ENCODE results near the gene ANAPC13. TPM values are rescaled to one million over a fixed set of nuclear protein-coding genes. Genes with fewer than 3 reads are reported as not detected.

The ANAPC13 gene
- total RNA-seq, 1 donor from 2014 or later = 78.3 TPM

GRCh38 chr3:134462331-134462941 is 23.3 kb downstream of the ANAPC13 start:
- DNase-seq (no peak), ATAC-seq (ENCODE audit: poor library complexity) (peak; percentile 22)
- intact Hi-C loops (cut with DNase I) = no loop called here

- intact Hi-C loops (cut with DNase I) = no loop called here
- DNase-seq (no peak), ATAC-seq (ENCODE audit: poor library complexity) (no peak)
These were observed 24.8 kb downstream of the ANAPC13 start for GRCh38 chr3:134460965-134461364.

DNA sequence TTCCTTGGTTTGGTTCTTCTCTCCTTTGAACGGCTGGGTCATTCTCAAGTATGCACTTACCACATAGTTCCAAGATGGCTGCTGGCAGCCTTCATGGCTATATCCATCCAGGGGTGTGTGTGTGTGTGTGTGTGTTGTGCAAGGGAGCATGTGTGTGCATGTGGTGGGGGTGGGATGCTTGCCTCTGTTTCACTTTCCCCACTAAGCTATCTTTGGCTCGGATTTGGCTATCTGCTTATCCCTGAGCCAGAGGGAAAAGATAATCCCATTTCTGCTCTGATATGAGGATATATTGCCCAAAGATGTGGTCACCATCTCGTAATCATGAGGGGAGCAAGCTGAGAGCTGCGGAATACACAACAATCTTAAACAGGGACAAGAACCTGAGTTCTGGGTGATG is 26.2 kb downstream of the ANAPC13 start:
- no peak for DNase-seq
- no peak for ATAC-seq (ENCODE audit: poor library complexity)
- intact Hi-C loops (cut with DNase I) = no loop called here

- intact Hi-C loops (cut with DNase I) = no loop called here
- no peak for DNase-seq
- ATAC-seq (ENCODE audit: poor library complexity) = no peak
These were observed 27.3 kb downstream of the ANAPC13 start for GRCh38 chr3:134458406-134458945.

DNA sequence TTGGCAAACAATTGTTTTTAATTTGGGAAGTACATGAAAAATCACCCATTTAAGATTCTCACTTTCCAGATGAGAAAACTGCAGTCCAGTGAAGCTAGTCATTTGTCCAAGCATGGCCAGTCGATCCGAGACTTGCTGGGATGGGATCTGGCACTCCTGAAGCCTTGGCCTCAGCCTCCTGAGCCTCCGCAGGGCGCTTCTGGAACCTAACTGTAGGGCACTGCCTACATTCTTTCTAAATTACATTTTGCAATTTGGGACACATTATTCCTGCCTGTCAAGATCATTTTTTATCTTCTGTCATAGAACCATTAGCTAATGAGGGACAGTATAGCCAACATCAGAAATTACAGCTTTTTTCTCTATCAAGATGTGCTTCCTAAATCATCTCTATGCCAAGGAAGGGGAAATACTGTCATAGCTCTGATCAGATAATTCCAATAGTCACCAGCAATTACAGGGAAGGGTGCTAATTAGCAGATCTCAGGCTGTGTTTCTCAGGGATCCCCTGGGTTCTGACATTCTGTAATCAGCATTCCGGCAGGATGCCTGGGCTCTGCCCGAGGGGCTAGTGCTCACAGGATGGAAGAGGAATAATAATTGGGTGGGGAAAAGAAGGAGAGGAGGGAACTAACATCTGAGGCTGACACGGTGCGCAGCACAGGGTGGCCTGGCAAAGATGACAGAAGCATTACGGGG is 28.3 kb downstream of the ANAPC13 start:
- DNase-seq (no peak), ATAC-seq (ENCODE audit: poor library complexity) (no peak)
- intact Hi-C loops (cut with DNase I) = no loop called here

GRCh38 chr3:134453631-134454030 is 32.2 kb downstream of the ANAPC13 start:
- intact Hi-C loops (cut with DNase I) = no loop called here
- ATAC-seq (ENCODE audit: poor library complexity) (no peak), DNase-seq (no peak)

DNA sequence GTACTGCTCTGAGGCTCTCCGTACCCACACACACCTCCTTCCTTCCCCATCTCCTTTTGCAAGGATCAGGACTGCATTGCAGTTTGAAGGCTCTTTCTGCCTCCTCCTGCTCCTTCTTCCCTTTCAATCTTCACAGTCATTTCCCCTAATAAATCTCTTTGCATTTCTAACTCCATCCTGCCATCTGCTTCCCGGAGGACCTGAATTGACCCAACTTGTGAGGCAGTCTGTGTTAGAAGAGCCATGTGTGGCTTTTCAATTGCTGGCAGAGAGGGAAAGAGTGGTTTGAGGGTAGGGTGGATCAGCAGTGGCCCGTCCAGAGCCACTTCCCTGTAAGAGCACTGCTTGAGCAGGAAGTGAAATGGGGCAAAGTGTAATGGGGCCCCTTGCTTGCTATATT is 35.8 kb downstream of the ANAPC13 start:
- ATAC-seq (ENCODE audit: poor library complexity) (no peak), DNase-seq (no peak)
- intact Hi-C loops (cut with DNase I) = no loop called here

GRCh38 chr3:134449277-134449676 is 36.5 kb downstream of the ANAPC13 start:
- intact Hi-C loops (cut with DNase I) = no loop called here
- DNase-seq (no peak), ATAC-seq (ENCODE audit: poor library complexity) (peak; percentile 59)

DNA sequence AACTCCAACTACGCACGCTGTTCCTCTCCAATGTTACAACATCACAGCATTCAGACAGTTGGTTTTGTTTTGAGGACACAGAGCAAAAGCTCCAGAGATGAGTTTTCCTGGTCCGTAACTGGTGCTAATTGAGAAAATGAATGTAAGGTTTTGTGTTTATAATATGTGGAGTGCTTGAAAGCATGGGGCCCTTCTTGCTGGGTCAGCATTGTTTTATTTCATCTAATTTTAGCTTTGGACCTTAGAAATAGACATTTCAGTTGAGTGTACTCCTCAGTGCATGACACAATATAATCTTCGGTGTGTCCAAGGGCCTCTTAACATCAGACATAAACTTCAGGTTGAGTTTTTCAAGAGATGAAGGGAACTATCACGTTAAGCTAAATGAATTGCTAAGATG is 37.1 kb downstream of the ANAPC13 start:
- ATAC-seq (ENCODE audit: poor library complexity) (no peak), DNase-seq (no peak)
- intact Hi-C loops (cut with DNase I) = no loop called here

- DNase-seq = no peak
- no peak for ATAC-seq (ENCODE audit: poor library complexity)
- intact Hi-C loops (cut with DNase I) = no loop called here
These were observed 38.4 kb downstream of the ANAPC13 start for GRCh38 chr3:134447351-134447750.

DNA sequence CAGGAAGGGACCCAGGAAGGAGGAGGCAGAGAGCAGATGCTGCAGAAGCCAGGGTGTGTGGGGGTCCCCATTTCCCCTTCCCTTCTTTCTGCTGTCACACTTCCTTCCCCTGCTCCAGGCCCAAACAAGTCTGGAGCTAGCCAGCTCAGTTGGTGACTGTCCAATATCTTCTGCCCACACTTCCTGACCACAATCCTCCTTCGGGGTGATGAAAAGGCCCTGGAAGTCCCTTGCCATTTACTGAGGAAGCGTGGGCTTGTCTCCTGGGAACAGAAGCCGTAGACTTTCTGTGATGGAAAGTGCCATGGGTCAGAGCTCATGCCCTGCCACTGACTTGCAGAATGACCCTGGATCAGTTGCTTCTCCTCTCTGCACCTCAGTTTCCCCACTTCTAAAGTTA is 39.0 kb downstream of the ANAPC13 start:
- DNase-seq = no peak
- intact Hi-C loops (cut with DNase I) = no loop called here
- peak; percentile 28 for ATAC-seq (ENCODE audit: poor library complexity)

DNA sequence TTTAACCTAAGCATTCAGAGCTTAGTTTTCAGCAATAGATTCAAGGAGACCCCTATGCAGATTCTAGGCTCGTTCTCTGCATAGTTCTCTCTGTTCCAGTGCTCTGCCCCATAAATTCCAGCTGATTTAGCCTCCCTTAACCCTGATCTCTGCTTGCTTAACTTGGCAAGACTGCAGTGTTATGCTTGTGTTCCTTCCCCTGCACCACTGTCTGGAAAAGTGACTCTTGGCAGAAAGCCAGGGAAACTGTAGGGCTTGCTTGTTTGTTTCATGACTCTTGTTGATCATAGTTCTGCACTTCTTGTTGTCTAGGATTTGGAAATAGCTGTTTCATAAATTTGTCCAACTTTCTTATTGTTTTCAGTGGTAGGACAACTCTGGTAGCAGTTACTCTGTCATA is 40.1 kb downstream of the ANAPC13 start:
- intact Hi-C loops (cut with DNase I) = no loop called here
- DNase-seq (no peak), ATAC-seq (ENCODE audit: poor library complexity) (peak; percentile 84)

- ATAC-seq (ENCODE audit: poor library complexity) (no peak), DNase-seq (no peak)
- intact Hi-C loops (cut with DNase I) = no loop called here
These were observed 40.7 kb downstream of the ANAPC13 start for GRCh38 chr3:134445095-134445494.

GRCh38 chr3:134441821-134442220 is 44.0 kb downstream of the ANAPC13 start:
- no peak for DNase-seq
- no peak for ATAC-seq (ENCODE audit: poor library complexity)
- intact Hi-C loops (cut with DNase I) = no loop called here

DNA sequence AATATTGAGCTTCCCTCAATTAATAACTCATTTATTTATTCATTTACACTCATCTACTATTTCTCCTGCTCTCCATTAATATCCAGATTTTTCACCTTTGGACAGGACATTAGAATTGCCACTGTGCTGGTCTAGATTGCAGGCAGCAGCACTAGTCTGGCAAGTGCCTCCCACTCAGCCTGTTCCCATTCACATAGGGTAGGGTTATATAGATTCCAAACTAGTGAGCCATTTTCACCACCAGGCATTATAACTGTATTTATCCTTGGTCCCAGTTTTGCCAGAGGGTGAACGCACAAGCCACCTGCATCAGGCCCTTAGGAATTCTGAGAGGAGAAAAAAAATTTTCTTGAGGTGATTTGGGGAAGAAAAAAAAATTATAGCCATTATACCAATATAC is 44.5 kb downstream of the ANAPC13 start:
- DNase-seq = no peak
- intact Hi-C loops (cut with DNase I) = no loop called here
- ATAC-seq (ENCODE audit: poor library complexity) = no peak

- no peak for ATAC-seq (ENCODE audit: poor library complexity)
- intact Hi-C loops (cut with DNase I) = no loop called here
- DNase-seq = no peak
These were observed 48.5 kb downstream of the ANAPC13 start for GRCh38 chr3:134437211-134437752.

- intact Hi-C loops (cut with DNase I) = no loop called here
- no peak for ATAC-seq (ENCODE audit: poor library complexity)
These were observed 53.5 kb downstream of the ANAPC13 start for GRCh38 chr3:134432236-134432635.

GRCh38 chr3:134430950-134431445 is 54.8 kb downstream of the ANAPC13 start:
- DNase-seq (no peak), ATAC-seq (ENCODE audit: poor library complexity) (no peak)
- intact Hi-C loops (cut with DNase I) = no loop called here

More at GRCh38 chr3:134432236-134432635, 53.5 kb downstream of the ANAPC13 start:
- DNase-seq = no peak

GRCh38 chr3:134430174-134430573 is 55.6 kb downstream of the ANAPC13 start:
- ATAC-seq (ENCODE audit: poor library complexity) (no peak), DNase-seq (no peak)
- intact Hi-C loops (cut with DNase I) = no loop called here

GRCh38 chr3:134428401-134428800 is 57.4 kb downstream of the ANAPC13 start:
- ATAC-seq (ENCODE audit: poor library complexity) (no peak), DNase-seq (no peak)
- intact Hi-C loops (cut with DNase I) = no loop called here
